Loucy (cell line): Measurements from ENCODE around the gene RRP1.
"Not testable (repeated sequence)": the region's sequence is repeated elsewhere in the genome, so short reads cannot be mapped to it uniquely, and the experiment has no call there.

Experiments
- H2AFZ ChIP-seq: fragments of 200-600 bp; sonication (generic); 2 replicates; pipeline ENCODE4 v1.6.0; 2016; ENCODE audit warnings: antibody characterized with exemption, mild to moderate bottlenecking, low read length, moderate library complexity
- H3F3A ChIP-seq: fragments of 200-600 bp; 2 replicates; pipeline ENCODE4 v1.6.0; 2016; ENCODE audit warnings: antibody characterized with exemption, low read depth, mild to moderate bottlenecking
- H3K27me3 ChIP-seq: fragments of 200-600 bp; sonication (generic); 2 replicates; pipeline ENCODE4 v1.6.1; 2014; ENCODE audit warnings: low read length, mild to moderate bottlenecking; ENCODE audit not compliant: insufficient read depth, poor library complexity, severe bottlenecking
- H3K36me3 ChIP-seq: fragments of 200-600 bp; sonication (generic); 2 replicates; pipeline ENCODE4 v1.6.1; 2016; ENCODE audit warnings: low read length; ENCODE audit not compliant: insufficient read depth
- H3K4me1 ChIP-seq: fragments of 200-600 bp; sonication (generic); 2 replicates; pipeline ENCODE4 v1.5.1; 2014; ENCODE audit warnings: low read length, mild to moderate bottlenecking; ENCODE audit not compliant: insufficient read depth, poor library complexity, severe bottlenecking
- H3K4me2 ChIP-seq: fragments of 200-600 bp; sonication (generic); 2 replicates; pipeline ENCODE4 v1.6.0; 2014; ENCODE audit warnings: antibody characterized with exemption, low read length, low read depth, mild to moderate bottlenecking; ENCODE audit not compliant: poor library complexity, severe bottlenecking
- H3K4me3 ChIP-seq: fragments of 200-600 bp; sonication (generic); 2 replicates; pipeline ENCODE4 v1.5.1; 2014; ENCODE audit warnings: low read length, mild to moderate bottlenecking, mixed read lengths; ENCODE audit not compliant: poor library complexity, severe bottlenecking
- H3K79me2 ChIP-seq: fragments of 200-600 bp; sonication (generic); 2 replicates; pipeline ENCODE4 v1.6.1; 2014; ENCODE audit warnings: low read length; ENCODE audit not compliant: insufficient read depth
- H3K9ac ChIP-seq: fragments of 200-600 bp; sonication (generic); 2 replicates; pipeline ENCODE4 v1.6.0; 2014; ENCODE audit warnings: mild to moderate bottlenecking, low read depth, low read length, moderate library complexity; ENCODE audit not compliant: poor library complexity, severe bottlenecking
- H3K9me2 ChIP-seq: fragments of 200-600 bp; sonication (generic); replicated peaks from 2 replicates; pipeline ENCODE4 v1.6.1; 2016; ENCODE audit warnings: low read depth, low read length, mixed read lengths
- H3K9me3 ChIP-seq: fragments of 200-600 bp; sonication (generic); 2 replicates; pipeline ENCODE4 v1.6.1; 2014; ENCODE audit warnings: mild to moderate bottlenecking, antibody characterized with exemption, low read length, low read depth; ENCODE audit not compliant: insufficient read depth
- H4K20me1 ChIP-seq: fragments of 200-600 bp; sonication (generic); 2 replicates; pipeline ENCODE4 v1.6.0; 2014; ENCODE audit warnings: antibody characterized with exemption, low read length, mild to moderate bottlenecking; ENCODE audit not compliant: insufficient read depth, poor library complexity, severe bottlenecking
- EZH2phosphoT487 ChIP-seq: fragments of 200-600 bp; IDR thresholded peaks from 2 replicates; pipeline ENCODE4 v1.6.1; 2018; ENCODE audit warnings: antibody characterized with exemption, mild to moderate bottlenecking, moderate library complexity, borderline replicate concordance
- TF ChIP-seq, protein P1 (sequence below): fragments of 200-600 bp; sonication (generic); conservative IDR thresholded peaks from 2 replicates; pipeline ENCODE4 v1.5.1; 2014; ENCODE audit warnings: mild to moderate bottlenecking, antibody characterized with exemption, low read length

Gene RRP1

GRCh38 chr21:43836616-43837015 is 47.2 kb downstream of the RRP1 start:
- Histone ChIP-seq H2AFZ (no peak overlapping the region), H3K4me2 (no peak overlapping the region), H3K36me3 (no peaks in the 10 kb centered on the region), H3K9me2 (no peaks in the 10 kb centered on the region), H3F3A (no peaks in the 10 kb centered on the region), H3K4me1 (no peaks in the 10 kb centered on the region), H3K9me3 (no peaks in the 10 kb centered on the region), H3K9ac (no peak overlapping the region), H3K27me3 (no peaks in the 10 kb centered on the region), H3K4me3 (no peak overlapping the region), H3K79me2 (no peaks in the 10 kb centered on the region), H4K20me1 (no peaks in the 10 kb centered on the region)
- TF ChIP-seq, protein P1, sequence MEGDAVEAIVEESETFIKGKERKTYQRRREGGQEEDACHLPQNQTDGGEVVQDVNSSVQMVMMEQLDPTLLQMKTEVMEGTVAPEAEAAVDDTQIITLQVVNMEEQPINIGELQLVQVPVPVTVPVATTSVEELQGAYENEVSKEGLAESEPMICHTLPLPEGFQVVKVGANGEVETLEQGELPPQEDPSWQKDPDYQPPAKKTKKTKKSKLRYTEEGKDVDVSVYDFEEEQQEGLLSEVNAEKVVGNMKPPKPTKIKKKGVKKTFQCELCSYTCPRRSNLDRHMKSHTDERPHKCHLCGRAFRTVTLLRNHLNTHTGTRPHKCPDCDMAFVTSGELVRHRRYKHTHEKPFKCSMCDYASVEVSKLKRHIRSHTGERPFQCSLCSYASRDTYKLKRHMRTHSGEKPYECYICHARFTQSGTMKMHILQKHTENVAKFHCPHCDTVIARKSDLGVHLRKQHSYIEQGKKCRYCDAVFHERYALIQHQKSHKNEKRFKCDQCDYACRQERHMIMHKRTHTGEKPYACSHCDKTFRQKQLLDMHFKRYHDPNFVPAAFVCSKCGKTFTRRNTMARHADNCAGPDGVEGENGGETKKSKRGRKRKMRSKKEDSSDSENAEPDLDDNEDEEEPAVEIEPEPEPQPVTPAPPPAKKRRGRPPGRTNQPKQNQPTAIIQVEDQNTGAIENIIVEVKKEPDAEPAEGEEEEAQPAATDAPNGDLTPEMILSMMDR = no peak
- TF ChIP-seq EZH2phosphoT487 = no peak

- Histone ChIP-seq H3K4me2 (no peak overlapping the region), H3F3A (no peaks in the 10 kb centered on the region), H3K9me2 (no peaks in the 10 kb centered on the region), H3K9me3 (no peaks in the 10 kb centered on the region), H3K36me3 (no peaks in the 10 kb centered on the region), H3K4me1 (no peaks in the 10 kb centered on the region), H3K4me3 (no peak overlapping the region), H3K27me3 (no peaks in the 10 kb centered on the region), H4K20me1 (no peaks in the 10 kb centered on the region), H3K79me2 (no peaks in the 10 kb centered on the region), H2AFZ (no peak overlapping the region), H3K9ac (no peak overlapping the region)
- TF ChIP-seq, protein P1 = no peak
These were observed 50.9 kb downstream of the RRP1 start for GRCh38 chr21:43840259-43840658.

DNA sequence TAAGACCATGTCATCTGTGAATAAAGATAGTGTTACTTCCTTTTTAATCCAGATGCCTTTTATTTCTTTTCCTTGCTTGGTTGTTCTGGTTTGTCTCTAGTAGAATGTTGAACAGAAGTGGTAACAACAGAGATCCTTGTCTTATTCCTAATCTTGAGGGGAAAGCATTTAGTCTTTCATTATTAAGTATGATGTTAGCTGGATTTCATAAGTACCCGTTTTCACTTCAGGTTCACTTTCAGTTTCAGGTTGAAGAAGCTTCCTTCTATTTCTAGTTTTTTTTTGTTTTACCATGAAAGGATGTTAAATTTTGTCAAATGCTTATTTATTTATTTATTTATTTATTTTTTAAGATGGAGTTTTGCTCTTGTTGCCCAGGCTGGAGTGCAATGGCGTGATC is 53.4 kb downstream of the RRP1 start:
- no peak overlapping the region for H3K9ac ChIP-seq
- TF ChIP-seq EZH2phosphoT487 = no peak
- TF ChIP-seq, protein P1 = no peak

DNA sequence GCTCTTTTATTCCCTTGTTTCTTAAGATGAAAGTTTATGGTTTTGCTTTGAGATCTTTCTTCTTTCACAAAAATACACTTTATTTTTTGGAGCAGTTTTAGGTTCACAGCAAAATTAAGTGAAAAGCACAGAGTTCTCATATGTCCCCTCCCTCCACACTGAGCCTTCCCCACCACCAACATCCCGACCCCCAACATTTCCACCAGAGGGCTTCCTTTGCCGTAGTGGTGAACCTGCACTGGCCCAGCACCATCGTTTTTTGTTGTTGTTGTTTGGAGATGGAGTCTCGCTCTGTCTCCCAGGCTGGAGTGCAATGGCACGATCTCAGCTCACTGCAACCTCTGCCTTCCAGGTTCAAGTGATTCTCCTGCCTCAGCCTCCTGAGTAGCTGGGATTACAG is 55.5 kb downstream of the RRP1 start:
- not testable (repeated sequence) for H3K4me1 ChIP-seq, H3K9ac ChIP-seq

More for the DNA sequence above, 53.4 kb downstream of the RRP1 start:
- Histone ChIP-seq H3F3A (no peaks in the 10 kb centered on the region), H2AFZ (no peak overlapping the region), H3K4me1 (no peaks in the 10 kb centered on the region), H3K27me3 (no peaks in the 10 kb centered on the region), H3K36me3 (no peaks in the 10 kb centered on the region), H3K9me3 (no peaks in the 10 kb centered on the region), H3K4me2 (no peak overlapping the region), H3K79me2 (no peaks in the 10 kb centered on the region), H4K20me1 (no peaks in the 10 kb centered on the region), H3K4me3 (no peak overlapping the region), H3K9me2 (no peaks in the 10 kb centered on the region)

More for the DNA sequence above, 55.5 kb downstream of the RRP1 start:
- not testable (repeated sequence) for H3K36me3 ChIP-seq, H2AFZ ChIP-seq, H4K20me1 ChIP-seq, H3K9me3 ChIP-seq, H3K27me3 ChIP-seq, H3F3A ChIP-seq, H3K4me2 ChIP-seq, H3K79me2 ChIP-seq, H3K4me3 ChIP-seq, H3K9me2 ChIP-seq
